Skeletal muscle satellite cell (primary cell): ENCODE measurements around the gene TEAD1.

Source experiments
- H3K27me3 ChIP-seq: 2 replicates; pipeline ENCODE4 v1.7.0; 2013; ENCODE audit warnings: low read length; ENCODE audit not compliant: control insufficient read depth, insufficient read depth
- H3K36me3 ChIP-seq: 2 replicates; pipeline ENCODE4 v1.7.0; 2013; ENCODE audit warnings: mild to moderate bottlenecking, control low read depth, low read length; ENCODE audit not compliant: insufficient read depth
- H3K4me1 ChIP-seq: 2 replicates; pipeline ENCODE4 v1.7.0; 2013; ENCODE audit warnings: low read length; ENCODE audit not compliant: control insufficient read depth, insufficient read depth
- H3K4me2 ChIP-seq: 2 replicates; pipeline ENCODE4 v1.7.0; 2013; ENCODE audit warnings: mild to moderate bottlenecking, low read length
- H3K4me3 ChIP-seq: 2 replicates; pipeline ENCODE4 v1.7.0; 2013; ENCODE audit warnings: low read length
- H3K9ac ChIP-seq: 2 replicates; pipeline ENCODE4 v1.7.0; 2013; ENCODE audit warnings: mild to moderate bottlenecking, low read depth, low read length, moderate library complexity
- H3K9me3 ChIP-seq: replicated peaks from 2 replicates; pipeline ENCODE4 v1.7.0; 2013; ENCODE audit warnings: mild to moderate bottlenecking, control low read depth, low read length

Gene TEAD1

DNA sequence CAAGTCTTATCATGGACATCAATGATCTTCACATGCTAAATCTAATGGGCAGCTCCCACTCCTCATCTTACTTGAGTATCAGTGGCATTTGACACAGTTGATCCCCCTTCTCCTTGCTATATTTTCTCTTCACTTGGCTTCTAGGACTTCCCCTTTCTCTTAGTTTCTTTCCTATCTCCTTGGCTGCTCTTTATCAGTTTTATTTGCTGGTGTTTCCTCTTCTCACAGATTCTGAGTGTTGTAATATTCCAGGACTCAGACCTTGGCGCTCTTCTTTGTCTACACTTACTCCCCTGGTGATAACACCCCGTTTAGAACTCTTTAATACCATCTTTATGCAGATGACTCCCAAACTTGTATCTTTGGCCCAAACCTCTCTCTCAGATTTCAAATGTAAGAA, 301.0 kb downstream of the TEAD1 start:
- Histone ChIP-seq H3K9me3 (no peaks in the 10 kb centered on the region), H3K4me3 (no peak overlapping the region), H3K27me3 (peaks cover 62% of the 10 kb centered on the region), H3K4me1 (no peaks in the 10 kb centered on the region), H3K9ac (no peak overlapping the region), H3K36me3 (no peaks in the 10 kb centered on the region), H3K4me2 (no peak overlapping the region)

DNA sequence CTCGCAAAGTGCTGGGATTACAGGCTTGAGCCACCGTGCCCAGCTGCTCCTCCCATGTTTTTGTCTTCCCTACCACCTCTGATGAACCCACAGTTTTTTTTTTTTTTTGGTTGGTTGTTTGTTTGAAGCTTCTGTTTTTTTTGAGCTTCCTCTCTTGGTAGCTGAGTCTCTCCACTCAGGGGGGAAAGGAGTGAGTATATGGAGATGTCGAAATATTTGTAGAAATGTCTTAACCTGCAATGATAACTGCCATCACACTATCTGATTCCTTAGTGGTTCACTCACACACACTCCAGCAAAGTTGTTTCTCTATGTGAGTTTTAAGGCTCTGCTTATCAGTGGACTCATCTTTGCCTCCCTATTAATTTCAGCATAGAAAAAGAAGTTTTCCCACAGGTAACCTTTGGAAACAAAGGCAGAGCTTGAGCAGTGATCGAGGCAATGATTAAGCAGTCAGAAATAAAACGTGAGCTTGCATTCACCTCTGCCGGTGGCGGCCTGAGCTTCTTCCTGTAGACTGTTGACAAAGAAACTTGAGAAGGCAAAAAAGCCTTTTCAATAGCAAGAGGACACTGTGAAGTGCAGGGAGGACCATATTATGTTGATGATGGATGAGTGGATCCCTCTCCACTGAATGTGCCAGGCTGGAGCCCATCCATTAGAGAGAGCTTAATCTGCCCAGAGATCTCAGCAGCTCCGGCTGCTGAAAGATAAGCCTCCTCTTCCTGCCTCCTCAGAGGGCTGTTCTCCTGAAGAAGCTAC, 305.9 kb downstream of the TEAD1 start:
- no peak overlapping the region for H3K9ac ChIP-seq
- no peaks in the 10 kb centered on the region for H3K36me3 ChIP-seq
- H3K4me1 ChIP-seq, result no peaks in the 10 kb centered on the region
- peaks cover 87% of the 10 kb centered on the region for H3K27me3 ChIP-seq
- no peaks in the 10 kb centered on the region for H3K9me3 ChIP-seq
- H3K4me2 ChIP-seq, result no peak overlapping the region
- no peak overlapping the region for H3K4me3 ChIP-seq

DNA sequence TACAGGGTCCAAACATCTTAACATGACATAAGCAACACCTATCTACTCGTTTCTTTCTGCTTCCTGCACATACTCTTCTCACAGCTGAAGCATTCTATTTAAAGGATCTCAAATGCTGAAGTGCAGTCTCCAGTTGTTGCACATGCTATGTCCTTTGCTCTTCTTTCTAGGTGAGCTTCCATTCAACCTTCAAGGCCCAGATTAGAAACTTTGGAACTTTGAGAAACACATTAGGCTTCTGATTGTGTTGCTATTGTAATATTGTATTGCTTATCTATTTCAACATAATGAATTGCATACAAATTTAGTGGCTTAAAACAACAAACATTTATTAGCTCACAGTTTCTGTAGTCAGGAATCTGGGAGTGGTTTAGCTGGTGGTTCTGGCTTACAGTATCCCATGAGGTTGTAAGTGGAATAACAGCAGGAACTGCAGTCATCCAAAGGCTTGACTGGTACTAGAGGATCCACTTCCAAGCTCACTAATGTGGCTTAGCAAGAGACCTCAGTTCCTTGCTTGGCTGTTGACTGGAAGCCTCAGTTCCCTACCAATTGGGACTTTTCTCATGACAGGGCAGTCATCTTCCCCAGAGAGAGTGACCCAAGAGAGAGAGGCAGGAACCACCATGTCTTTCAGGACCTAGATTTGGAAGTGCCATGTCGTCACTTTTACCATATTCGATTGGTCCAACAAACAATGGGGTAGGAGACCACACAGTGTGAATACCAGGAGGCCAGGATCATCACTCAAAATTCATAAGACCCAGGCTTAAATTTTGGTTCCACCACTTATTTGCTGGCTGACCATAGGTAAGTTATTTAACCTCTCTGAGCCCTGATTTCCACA, 307.7 kb downstream of the TEAD1 start:
- H3K4me2 ChIP-seq, result no peak overlapping the region
- no peaks in the 10 kb centered on the region for H3K4me1 ChIP-seq
- peaks cover 84% of the 10 kb centered on the region for H3K27me3 ChIP-seq

DNA sequence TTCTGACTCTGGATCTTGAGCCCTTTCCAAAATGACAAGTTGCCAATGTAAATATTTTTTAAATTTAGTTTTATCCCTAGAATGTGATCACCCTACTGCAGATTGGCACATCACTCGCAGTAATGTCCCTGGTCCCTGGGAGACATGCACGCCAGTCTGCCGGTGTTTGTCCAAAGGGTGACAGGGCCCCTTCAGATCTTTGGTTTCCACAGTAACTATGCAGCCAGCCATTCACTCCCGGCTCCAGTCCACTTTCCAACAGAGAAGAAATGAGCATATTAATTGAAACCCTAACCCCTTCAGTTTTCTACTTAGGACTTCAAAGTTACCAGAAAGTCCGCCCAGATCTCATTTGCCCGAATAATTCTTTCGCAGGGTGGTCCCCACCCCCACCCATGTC, 309.1 kb downstream of the TEAD1 start:
- H3K9ac ChIP-seq, result no peak overlapping the region
- H3K4me3 ChIP-seq, result no peak overlapping the region
- no peaks in the 10 kb centered on the region for H3K4me1 ChIP-seq
- H3K9me3 ChIP-seq, result no peaks in the 10 kb centered on the region
- no peaks in the 10 kb centered on the region for H3K36me3 ChIP-seq
- H3K27me3 ChIP-seq, result peaks cover 75% of the 10 kb centered on the region
- no peak overlapping the region for H3K4me2 ChIP-seq

More for the DNA sequence above, 307.7 kb downstream of the TEAD1 start:
- no peak overlapping the region for H3K4me3 ChIP-seq
- no peaks in the 10 kb centered on the region for H3K9me3 ChIP-seq
- H3K9ac ChIP-seq, result no peak overlapping the region
- H3K36me3 ChIP-seq, result no peaks in the 10 kb centered on the region

DNA sequence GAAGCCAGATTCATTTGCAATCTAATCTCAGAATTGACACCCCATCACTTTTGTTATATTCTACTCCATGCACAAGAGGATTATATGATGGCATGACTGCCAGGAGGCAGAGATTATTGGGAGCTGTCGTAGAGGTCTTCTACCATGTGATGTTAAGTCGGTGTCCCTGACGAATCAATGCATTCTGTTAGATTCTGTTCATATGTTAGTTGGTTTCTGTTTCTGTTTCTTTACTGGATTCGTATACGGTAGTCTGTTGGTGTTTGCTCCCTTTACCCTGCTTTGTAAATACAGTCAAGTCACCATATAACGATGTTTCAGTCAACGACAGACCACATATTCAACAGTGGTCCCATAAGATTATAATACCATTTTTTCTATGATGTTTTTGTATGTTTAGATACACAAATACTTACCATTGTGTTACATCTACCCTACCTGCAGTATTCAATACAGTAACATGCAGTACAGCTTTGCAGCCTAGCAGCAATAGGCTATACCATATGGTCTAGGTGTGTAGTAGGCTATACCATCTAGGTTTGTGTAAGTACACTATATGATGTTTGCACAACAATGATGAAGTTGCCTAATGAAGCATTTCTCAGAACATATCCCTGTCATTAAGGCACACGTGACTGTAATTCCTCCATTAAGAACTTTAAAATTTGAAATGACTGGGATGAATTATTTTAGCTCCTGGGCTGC, 312.1 kb downstream of the TEAD1 start:
- peaks cover 59% of the 10 kb centered on the region for H3K27me3 ChIP-seq
- H3K4me1 ChIP-seq, result no peaks in the 10 kb centered on the region
- H3K4me2 ChIP-seq, result no peak overlapping the region
- H3K9ac ChIP-seq, result no peak overlapping the region
- H3K9me3 ChIP-seq, result no peaks in the 10 kb centered on the region
- no peak overlapping the region for H3K4me3 ChIP-seq
- H3K36me3 ChIP-seq, result no peaks in the 10 kb centered on the region

DNA sequence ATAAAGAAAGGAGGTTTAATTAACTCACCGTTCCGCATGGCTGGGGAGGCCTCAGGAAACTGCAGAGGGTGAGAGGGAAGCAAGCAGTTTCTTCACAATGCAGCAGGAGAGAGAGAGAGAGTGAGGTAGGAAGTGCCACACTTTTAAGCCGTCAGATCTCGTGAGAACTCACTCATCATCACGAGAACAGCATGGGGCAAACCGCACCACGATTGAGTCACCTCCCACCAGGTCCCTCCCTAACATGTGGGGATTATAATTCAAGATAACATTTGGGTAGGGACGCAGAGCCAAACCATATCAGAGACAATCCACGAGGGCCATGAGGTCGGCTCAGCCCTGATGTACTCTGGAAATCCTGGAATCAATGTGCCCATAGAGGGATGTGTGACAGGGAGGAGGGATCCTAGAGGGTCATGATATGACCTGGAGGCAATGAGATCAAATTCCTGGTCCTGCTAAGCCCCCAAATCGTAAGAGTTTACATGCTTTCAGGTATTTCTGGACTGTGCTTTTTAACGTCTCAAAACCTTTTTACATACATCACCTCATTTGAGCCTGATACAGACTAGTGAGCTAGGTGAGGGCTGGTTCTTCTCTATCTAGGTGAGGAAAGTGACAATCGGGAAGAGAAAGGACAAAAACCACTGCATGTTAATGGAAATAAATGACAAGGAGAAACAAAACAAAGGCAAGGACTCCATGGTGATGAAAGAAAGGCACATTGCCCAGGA, 315.4 kb downstream of the TEAD1 start:
- Histone ChIP-seq H3K9ac (no peak overlapping the region), H3K27me3 (peaks cover 63% of the 10 kb centered on the region), H3K4me2 (no peak overlapping the region), H3K9me3 (no peaks in the 10 kb centered on the region), H3K4me3 (no peak overlapping the region), H3K36me3 (no peaks in the 10 kb centered on the region), H3K4me1 (no peaks in the 10 kb centered on the region)

DNA sequence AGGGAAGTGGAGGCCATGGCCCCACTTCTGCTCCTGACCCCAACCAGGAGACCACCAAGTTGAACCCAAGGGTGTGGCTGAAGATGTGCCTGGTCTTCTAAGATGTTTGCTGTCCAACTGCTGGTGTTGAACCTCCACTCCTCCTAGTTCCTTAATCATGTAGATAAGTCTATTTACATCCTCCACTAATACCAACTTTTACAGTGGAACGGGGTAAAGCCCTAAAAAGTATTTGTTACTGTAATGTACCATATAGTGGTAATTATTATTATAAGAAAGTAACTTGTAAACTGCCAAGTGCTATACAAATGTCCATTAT, 315.9 kb downstream of the TEAD1 start:
- no peaks in the 10 kb centered on the region for H3K4me1 ChIP-seq
- H3K4me2 ChIP-seq, result no peak overlapping the region
- H3K4me3 ChIP-seq, result no peak overlapping the region
- H3K9me3 ChIP-seq, result no peaks in the 10 kb centered on the region
- H3K9ac ChIP-seq, result no peak overlapping the region
- H3K27me3 ChIP-seq, result peaks cover 57% of the 10 kb centered on the region
- no peaks in the 10 kb centered on the region for H3K36me3 ChIP-seq

DNA sequence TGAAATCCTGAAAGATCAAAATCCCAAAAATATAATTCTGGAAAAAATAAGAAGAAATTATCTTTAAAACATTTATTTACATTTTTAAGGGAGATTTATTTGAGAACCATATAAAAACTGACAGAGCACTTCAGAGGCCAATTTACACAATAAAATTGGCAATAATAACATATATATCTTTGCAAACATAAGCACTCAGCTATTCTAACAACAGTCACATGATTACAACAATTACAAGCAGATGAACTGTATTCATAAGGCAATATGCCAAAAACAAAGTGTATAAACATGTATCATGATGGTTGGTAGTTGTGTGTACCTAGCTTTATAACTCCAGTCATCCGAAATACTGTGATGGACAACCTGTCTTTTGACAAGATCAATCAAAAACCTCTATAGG, 317.2 kb downstream of the TEAD1 start:
- Histone ChIP-seq H3K9ac (no peak overlapping the region), H3K4me3 (no peak overlapping the region), H3K27me3 (peaks cover 46% of the 10 kb centered on the region), H3K4me2 (no peak overlapping the region), H3K4me1 (no peaks in the 10 kb centered on the region), H3K9me3 (peaks cover 3% of the 10 kb centered on the region), H3K36me3 (no peaks in the 10 kb centered on the region)

DNA sequence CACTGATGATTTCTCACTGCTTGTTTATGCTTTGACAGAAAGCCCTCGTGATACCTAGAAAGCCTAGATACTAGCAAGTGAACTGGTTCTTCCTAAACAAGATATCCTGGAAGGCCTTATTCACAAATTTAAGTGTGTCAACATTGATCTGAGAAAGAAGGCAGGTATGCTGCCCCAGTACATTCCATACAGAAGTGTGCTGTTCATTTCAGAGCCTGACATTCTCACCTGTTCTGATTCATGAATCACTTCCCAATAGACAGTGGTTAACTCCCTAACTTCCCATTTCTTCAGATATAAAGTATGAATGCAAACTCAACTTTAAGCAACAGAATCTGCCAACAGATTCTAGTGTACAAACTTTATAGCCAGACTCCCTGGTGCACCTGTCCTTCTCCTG, 319.4 kb downstream of the TEAD1 start:
- Histone ChIP-seq H3K9ac (no peak overlapping the region), H3K4me2 (no peak overlapping the region), H3K36me3 (no peaks in the 10 kb centered on the region), H3K9me3 (peaks cover 3% of the 10 kb centered on the region), H3K4me3 (no peak overlapping the region), H3K4me1 (no peaks in the 10 kb centered on the region), H3K27me3 (peaks cover 60% of the 10 kb centered on the region)
